Tibial nerve (tissue), 4 donors: ENCODE results near the gene EIF2AK3. TPM values are rescaled to one million over a fixed set of nuclear protein-coding genes. Genes with fewer than 3 reads are reported as not detected.

Source experiments
- DNase-seq, 2 donors: peaks; one replicate each; pipeline ENCODE4 v3.0.0-alpha.2; 2019; ENCODE audit warnings: low spot score in 2 of 2
- H3K27ac ChIP-seq, 4 donors: fragments of 200-600 bp; sonication (generic) in 3 of 4; one replicate each; pipeline ENCODE4 v1.5.1; 2017 to 2019; ENCODE audit warnings: mild to moderate bottlenecking in 1 of 4
- H3K27me3 ChIP-seq, 2 donors: fragments of 200-600 bp; sonication (generic) in 1 of 2; one replicate each; pipeline versions ENCODE4 v1.5.1 to v1.6.0; 2017 to 2019
- H3K36me3 ChIP-seq, 3 donors: fragments of 200-600 bp; sonication (generic); one replicate each; pipeline ENCODE4 v1.5.1; 2018 to 2019
- H3K4me1 ChIP-seq, 4 donors: fragments of 200-600 bp; sonication (generic) in 3 of 4; one replicate each; pipeline ENCODE4 v1.5.1; 2017 to 2019
- H3K4me3 ChIP-seq, 4 donors: fragments of 200-600 bp; sonication (generic) in 3 of 4; one replicate each; pipeline ENCODE4 v1.5.1; 2017 to 2019; ENCODE audit warnings: mild to moderate bottlenecking in 1 of 4, moderate library complexity in 1 of 4
- H3K9me3 ChIP-seq, 4 donors: fragments of 200-600 bp; sonication (generic) in 3 of 4; one replicate each; pipeline ENCODE4 v1.5.1; 2017 to 2019
- CTCF ChIP-seq, 5 experiments: fragments of 200-600 bp in 3 of 5; fragments of 450-650 bp in 2 of 5; sonication (generic) in 3 of 5; IDR thresholded peaks; one replicate each; pipeline ENCODE4 v1.5.1; 2016 to 2019; ENCODE audit warnings: antibody characterized with exemption in 5 of 5, mild to moderate bottlenecking in 3 of 5, moderate library complexity in 2 of 5
- EP300 ChIP-seq, 2 donors: sonication (generic); formaldehyde crosslinking; IDR thresholded peaks; one replicate each; pipeline ENCODE4 v1.6.1; 2017; ENCODE audit warnings: antibody characterized with exemption in 2 of 2, mild to moderate bottlenecking in 1 of 2
- POLR2A ChIP-seq, 2 donors: fragments of 450-650 bp; IDR thresholded peaks; one replicate each; pipeline ENCODE4 v1.6.1; 2017; ENCODE audit warnings: antibody characterized with exemption in 2 of 2, mild to moderate bottlenecking in 2 of 2, moderate library complexity in 2 of 2
- WGBS, 2 donors: methylation state at CpG; one replicate each; pipeline ENCODE4 v1.1.5; 2018; 5-methylcytosine and 5-hydroxymethylcytosine counted together
- total RNA-seq, 4 donors: library from RNA; depleted of rRNA; stranded (reverse); fragments of >200 nt; gene quantifications; one replicate each; pipeline ENCODE4 v1.1.0, GENCODE V29; 2016

EIF2AK3 gene
- total RNA-seq: 10 to 100 TPM; 19.8 to 29.1 (median 25.9) TPM

- no peaks in the 10 kb centered on the region for H3K36me3 ChIP-seq
- DNase-seq: peak; percentile 98 to 99
- no peaks in the 10 kb centered on the region for H3K27me3 ChIP-seq
- no peaks in the 10 kb centered on the region for H3K9me3 ChIP-seq
- H3K4me3 ChIP-seq: peak within 1 kb of the TSS; percentile 50 to 93 (median 86)
- 0% methylated on average over 25 to 46 of the region's 75 CpGs for WGBS, 2 donors
- TF ChIP-seq EP300 (IDR thresholded peaks at IDR 0.05) (peak in 1 of 2 donors; percentile 94), POLR2A (IDR thresholded peaks at IDR 0.05) (peak; percentile 98 to 99), CTCF (IDR thresholded peaks at IDR 0.05) (peak in 3 of 5 experiments; percentile 17 to 87 (median 69))
- peak within 1 kb of the TSS; percentile 96 to 99 (median 96) for H3K27ac ChIP-seq
- H3K4me1 ChIP-seq: peaks cover 0 to 50% (median 22%) of the 10 kb centered on the region in 4 donors
Measured at GRCh38 chr2:88627055-88627855, at the start of gene EIF2AK3. Gene EIF2AK3, minus strand, starts transcription at chr2:88627464. Its CDS starts 190 bp downstream, at chr2:88627274.

GRCh38 chr2:88673363-88673762, 46.1 kb upstream of the EIF2AK3 start:
- H3K9me3 ChIP-seq: no peaks in the 10 kb centered on the region
- no peak for TF ChIP-seq EP300 (IDR thresholded peaks at IDR 0.05)

GRCh38 chr2:88671786-88672427, 44.6 kb upstream of the EIF2AK3 start:
- Histone ChIP-seq H3K27me3 (no peaks in the 10 kb centered on the region), H3K9me3 (no peaks in the 10 kb centered on the region), H3K4me1 (peaks cover 0 to 5% (median 0%) of the 10 kb centered on the region in 4 donors), H3K36me3 (no peaks in the 10 kb centered on the region), H3K27ac (no peak overlapping the region), H3K4me3 (no peak overlapping the region)
- peak in 1 of 2 donors; percentile 18 for DNase-seq
- 37 to 41% methylated on average over 11 of the region's 11 CpGs for WGBS, 2 donors
- TF ChIP-seq CTCF (IDR thresholded peaks at IDR 0.05) (peak; percentile 74 to 89 (median 79)), POLR2A (IDR thresholded peaks at IDR 0.05) (no peak)

More at GRCh38 chr2:88673363-88673762, 46.1 kb upstream of the EIF2AK3 start:
- Histone ChIP-seq H3K4me3 (no peak overlapping the region), H3K4me1 (peaks cover 0 to 5% (median 0%) of the 10 kb centered on the region in 4 donors), H3K27me3 (no peaks in the 10 kb centered on the region), H3K36me3 (no peaks in the 10 kb centered on the region), H3K27ac (no peak overlapping the region)
- WGBS, 2 donors: 61 to 72% methylated on average over 1 of the region's 1 CpG
- no peak for DNase-seq

GRCh38 chr2:88669482-88670214, 42.4 kb upstream of the EIF2AK3 start:
- no peaks in the 10 kb centered on the region for H3K36me3 ChIP-seq
- H3K4me3 ChIP-seq: no peak overlapping the region
- no peak for TF ChIP-seq EP300 (IDR thresholded peaks at IDR 0.05)
- peak; percentile 37 to 51 (median 39) for TF ChIP-seq CTCF (IDR thresholded peaks at IDR 0.05)
- H3K27ac ChIP-seq: no peak overlapping the region
- H3K9me3 ChIP-seq: no peaks in the 10 kb centered on the region
- DNase-seq: peak in 1 of 2 donors; percentile 33
- H3K27me3 ChIP-seq: no peaks in the 10 kb centered on the region
- WGBS, 2 donors: 66 to 69% methylated on average over 6 of the region's 6 CpGs
- peaks cover 0 to 5% (median 0%) of the 10 kb centered on the region in 4 donors for H3K4me1 ChIP-seq

- TF ChIP-seq POLR2A (IDR thresholded peaks at IDR 0.05) (no peak), CTCF (IDR thresholded peaks at IDR 0.05) (no peak), EP300 (IDR thresholded peaks at IDR 0.05) (no peak)
- H3K4me1 ChIP-seq: peaks cover 0 to 5% (median 0%) of the 10 kb centered on the region in 4 donors
- no peak overlapping the region for H3K4me3 ChIP-seq
- H3K27me3 ChIP-seq: no peaks in the 10 kb centered on the region
- no peak overlapping the region for H3K27ac ChIP-seq
- H3K36me3 ChIP-seq: no peaks in the 10 kb centered on the region
- DNase-seq: no peak
- H3K9me3 ChIP-seq: no peaks in the 10 kb centered on the region
- WGBS, 2 donors: 97 to 100% methylated on average over 2 of the region's 2 CpGs
Measured at GRCh38 chr2:88668862-88669261, 41.6 kb upstream of the EIF2AK3 start.
